OCI-LY1 (cell line): ENCODE data around the gene RABL2A.
"Not testable (repeated sequence)": the region's sequence is repeated elsewhere in the genome, so short reads cannot be mapped to it uniquely, and the experiment has no call there.

Experiments
- H2AFZ ChIP-seq: fragments of 200-600 bp; sonication (generic), shearing (Covaris generic); 2 replicates; pipeline ENCODE4 v1.6.0; 2014; ENCODE audit warnings: antibody characterized with exemption, mild to moderate bottlenecking, low read length
- H3F3A ChIP-seq: fragments of 200-600 bp; sonication (generic), shearing (Covaris generic); 2 replicates; pipeline ENCODE4 v1.6.0; 2014; ENCODE audit warnings: mild to moderate bottlenecking, antibody characterized with exemption, low read length, moderate library complexity; ENCODE audit not compliant: insufficient read depth
- H3K27ac ChIP-seq: fragments of 200-600 bp; sonication (generic); 2 replicates; pipeline ENCODE4 v1.5.1; 2014; ENCODE audit warnings: low read length, mixed run types, mild to moderate bottlenecking, low read depth; ENCODE audit not compliant: poor library complexity, severe bottlenecking
- H3K27me3 ChIP-seq: fragments of 200-600 bp; sonication (generic); 2 replicates; pipeline ENCODE4 v1.6.0; 2014; ENCODE audit warnings: antibody characterized with exemption, mild to moderate bottlenecking, low read length, moderate library complexity; ENCODE audit not compliant: insufficient read depth
- H3K36me3 ChIP-seq: fragments of 200-600 bp; sonication (generic); 2 replicates; pipeline ENCODE4 v1.6.1; 2014; ENCODE audit warnings: mild to moderate bottlenecking, antibody characterized with exemption, low read length, moderate library complexity, mixed read lengths; ENCODE audit not compliant: insufficient read depth
- H3K4me1 ChIP-seq: fragments of 200-600 bp; sonication (generic); 2 replicates; pipeline ENCODE4 v1.5.1; 2014; ENCODE audit warnings: mild to moderate bottlenecking, low read length, moderate library complexity; ENCODE audit not compliant: insufficient read depth, severe bottlenecking
- H3K4me2 ChIP-seq: fragments of 200-600 bp; sonication (generic), shearing (Covaris generic); 2 replicates; pipeline ENCODE4 v1.6.1; 2014; ENCODE audit warnings: low read length
- H3K4me3 ChIP-seq: fragments of 200-600 bp; sonication (generic); 2 replicates; pipeline ENCODE4 v1.5.1; 2014; ENCODE audit warnings: low read length, low read depth, mild to moderate bottlenecking, mixed read lengths; ENCODE audit not compliant: poor library complexity, severe bottlenecking
- H3K79me2 ChIP-seq: fragments of 200-600 bp; shearing (Covaris generic); 2 replicates; pipeline ENCODE4 v1.6.1; 2016; ENCODE audit warnings: mixed run types, low read length, mixed read lengths; ENCODE audit not compliant: insufficient read depth
- H3K9ac ChIP-seq: fragments of 200-600 bp; sonication (generic), shearing (Covaris generic); 2 replicates; pipeline ENCODE4 v1.6.1; 2014; ENCODE audit warnings: mild to moderate bottlenecking, low read length, mixed read lengths
- H3K9me2 ChIP-seq: fragments of 200-600 bp; sonication (generic), shearing (Covaris generic); 2 replicates; pipeline ENCODE4 v1.6.1; 2014; ENCODE audit warnings: low read depth, mild to moderate bottlenecking, low read length, mixed read lengths
- H3K9me3 ChIP-seq: fragments of 200-600 bp; shearing (Covaris generic); 2 replicates; pipeline ENCODE4 v1.6.1; 2014; ENCODE audit warnings: low read length, mixed read lengths
- H4K20me1 ChIP-seq: fragments of 200-600 bp; sonication (generic), shearing (Covaris generic); 2 replicates; pipeline ENCODE4 v1.6.0; 2016; ENCODE audit warnings: mild to moderate bottlenecking, low read length; ENCODE audit not compliant: insufficient read depth

RABL2A gene

DNA sequence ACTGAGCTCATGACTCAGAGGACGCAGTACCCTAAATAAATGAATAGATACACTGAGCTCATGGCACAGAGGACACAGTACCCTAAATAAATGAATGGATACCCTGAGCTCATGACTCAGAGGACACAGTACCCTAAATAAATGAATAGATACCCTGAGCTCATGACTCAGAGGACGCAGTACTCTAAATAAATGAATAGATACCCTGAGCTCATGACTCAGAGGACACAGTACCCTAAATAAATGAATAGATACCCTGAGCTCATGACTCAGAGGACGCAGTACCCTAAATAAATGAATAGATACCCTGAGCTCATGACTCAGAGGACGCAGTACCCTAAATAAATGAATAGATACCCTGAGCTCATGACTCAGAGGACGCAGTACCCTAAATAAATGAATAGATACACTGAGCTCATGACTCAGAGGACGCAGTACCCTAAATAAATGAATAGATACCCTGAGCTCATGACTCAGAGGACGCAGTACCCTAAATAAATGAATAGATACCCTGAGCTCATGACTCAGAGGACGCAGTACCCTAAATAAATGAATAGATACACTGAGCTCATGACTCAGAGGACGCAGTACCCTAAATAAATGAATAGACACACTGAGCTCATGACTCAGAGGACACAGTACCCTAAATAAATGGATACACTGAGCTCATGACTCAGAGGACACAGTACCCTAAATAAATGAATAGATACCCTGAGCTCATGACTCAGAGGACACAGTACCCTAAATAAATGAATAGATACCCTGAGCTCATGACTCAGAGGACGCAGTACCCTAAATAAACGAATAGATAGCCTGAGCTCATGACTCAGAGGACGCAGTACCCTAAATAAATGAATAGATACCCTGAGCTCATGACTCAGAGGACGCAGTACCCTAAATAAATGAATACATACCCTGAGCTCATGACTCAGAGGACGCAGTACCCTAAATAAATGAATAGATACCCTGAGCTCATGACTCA lies 24.1 kb downstream of the RABL2A start:
- not testable (repeated sequence) for H3K27ac ChIP-seq, H2AFZ ChIP-seq, H3K9me3 ChIP-seq, H3K4me2 ChIP-seq, H3K27me3 ChIP-seq, H3K9me2 ChIP-seq, H3K79me2 ChIP-seq, H3K4me3 ChIP-seq, H3K9ac ChIP-seq, H4K20me1 ChIP-seq, H3K4me1 ChIP-seq, H3F3A ChIP-seq, H3K36me3 ChIP-seq

DNA sequence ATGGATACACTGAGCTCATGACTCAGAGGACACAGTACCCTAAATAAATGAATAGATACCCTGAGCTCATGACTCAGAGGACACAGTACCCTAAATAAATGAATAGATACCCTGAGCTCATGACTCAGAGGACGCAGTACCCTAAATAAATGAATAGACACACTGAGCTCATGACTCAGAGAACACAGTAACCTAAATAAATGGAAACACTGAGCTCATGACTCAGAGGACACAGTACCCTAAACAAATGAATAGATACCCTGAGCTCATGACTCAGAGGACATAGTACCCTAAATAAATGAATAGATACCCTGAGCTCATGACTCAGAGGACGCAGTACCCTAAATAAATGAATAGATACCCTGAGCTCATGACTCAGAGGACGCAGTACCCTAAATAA lies 25.5 kb downstream of the RABL2A start:
- H3K36me3 ChIP-seq, H2AFZ ChIP-seq, H3K79me2 ChIP-seq, H3K4me2 ChIP-seq, H3K9me2 ChIP-seq, H4K20me1 ChIP-seq, H3K9ac ChIP-seq, H3K27ac ChIP-seq, H3K27me3 ChIP-seq, H3K4me3 ChIP-seq, H3K9me3 ChIP-seq, H3K4me1 ChIP-seq, H3F3A ChIP-seq: not testable (repeated sequence)

DNA sequence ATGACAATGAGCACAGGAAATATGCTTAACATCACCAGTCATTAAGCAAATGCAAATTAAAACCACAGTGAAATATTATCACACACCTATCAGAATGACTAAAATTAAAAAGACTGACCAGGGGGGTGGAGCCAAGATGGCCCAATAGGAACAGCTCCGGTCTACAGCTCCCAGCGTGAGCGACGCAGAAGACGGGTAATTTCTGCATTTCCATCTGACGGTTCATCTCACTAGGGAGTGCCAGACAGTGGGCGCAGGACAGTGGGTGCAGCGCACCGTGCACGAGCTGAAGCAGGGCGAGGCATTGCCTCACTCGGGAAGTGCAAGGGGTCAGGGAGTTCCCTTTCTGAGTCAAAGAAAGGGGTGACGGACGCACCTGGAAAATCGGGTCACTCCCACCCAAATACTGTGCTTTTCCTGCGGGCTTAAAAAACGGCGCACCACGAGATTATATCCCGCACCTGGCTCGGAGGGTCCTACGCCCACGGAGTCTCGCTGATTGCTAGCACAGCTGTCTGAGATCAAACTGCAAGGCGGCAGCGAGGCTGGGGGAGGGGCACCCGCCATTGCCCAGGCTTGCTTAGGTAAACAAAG lies 29.1 kb downstream of the RABL2A start:
- Histone ChIP-seq H3K4me2 (peak overlapping the region; percentile 59), H3K9ac (peak overlapping the region; percentile 43; the same call in 1 of the 2 replicates), H3K4me3 (peak overlapping the region; percentile 58), H3K27ac (peak overlapping the region; percentile 40)
- not testable (repeated sequence) for H4K20me1 ChIP-seq, H3K9me2 ChIP-seq, H3F3A ChIP-seq, H3K9me3 ChIP-seq, H3K36me3 ChIP-seq, H3K27me3 ChIP-seq, H3K4me1 ChIP-seq, H3K79me2 ChIP-seq, H2AFZ ChIP-seq

- not testable (repeated sequence) for H3K9ac ChIP-seq, H3K4me2 ChIP-seq, H3K79me2 ChIP-seq, H3K4me1 ChIP-seq, H3K9me2 ChIP-seq, H3K9me3 ChIP-seq, H2AFZ ChIP-seq, H4K20me1 ChIP-seq, H3K27me3 ChIP-seq, H3K27ac ChIP-seq, H3K36me3 ChIP-seq, H3F3A ChIP-seq, H3K4me3 ChIP-seq
Measured at GRCh38 chr2:113657735-113658134, 30.7 kb downstream of the RABL2A start.

- H3K9me2 ChIP-seq, H3K36me3 ChIP-seq, H3K9me3 ChIP-seq, H3K4me3 ChIP-seq, H3K4me1 ChIP-seq, H3K27ac ChIP-seq, H3K4me2 ChIP-seq, H2AFZ ChIP-seq, H3K27me3 ChIP-seq, H3F3A ChIP-seq, H4K20me1 ChIP-seq, H3K79me2 ChIP-seq, H3K9ac ChIP-seq: not testable (repeated sequence)
Measured at GRCh38 chr2:113663285-113664060, 36.4 kb downstream of the RABL2A start.

DNA sequence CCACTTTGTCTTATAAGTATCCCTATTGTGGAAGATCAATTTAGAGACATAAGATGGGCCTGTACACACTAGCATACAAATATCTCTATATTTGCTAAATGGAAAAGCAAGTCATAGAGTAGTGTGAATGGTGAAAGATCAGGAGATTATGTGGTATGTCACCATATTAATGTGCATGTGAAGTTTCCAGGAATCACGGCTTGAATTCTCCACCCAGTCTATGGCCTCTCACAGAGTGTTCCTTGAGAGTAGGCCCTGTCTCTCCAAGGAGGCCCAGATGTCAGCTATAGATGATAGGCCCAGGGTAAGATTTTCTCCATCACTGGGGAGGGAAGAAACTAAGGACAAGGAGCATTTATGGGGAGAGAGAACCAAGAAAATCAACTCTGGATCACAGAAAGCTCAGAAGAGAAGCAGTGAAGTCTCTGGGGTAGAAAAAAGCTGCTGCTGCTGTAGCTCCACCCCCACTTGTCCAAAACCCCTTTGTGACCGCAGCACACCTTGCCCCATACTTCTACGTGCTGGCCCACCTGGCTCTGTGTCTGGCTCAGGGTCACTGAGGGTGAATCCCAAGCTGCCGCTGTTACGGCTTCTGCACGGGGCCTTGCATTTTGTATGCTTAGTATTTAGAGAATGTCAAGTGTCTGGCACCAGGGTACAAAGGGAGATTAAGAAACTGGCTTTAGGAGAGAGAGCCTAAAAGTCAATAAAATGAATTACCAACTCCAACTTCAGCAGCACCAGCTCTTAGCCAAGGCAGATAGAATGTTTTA lies 37.9 kb downstream of the RABL2A start:
- H3K36me3 ChIP-seq, H3K9me2 ChIP-seq, H3K9ac ChIP-seq, H3K4me2 ChIP-seq, H3K27ac ChIP-seq, H4K20me1 ChIP-seq, H3K27me3 ChIP-seq, H3K9me3 ChIP-seq, H2AFZ ChIP-seq, H3F3A ChIP-seq, H3K4me3 ChIP-seq, H3K79me2 ChIP-seq, H3K4me1 ChIP-seq: not testable (repeated sequence)

GRCh38 chr2:113669013-113669412 lies 41.9 kb downstream of the RABL2A start:
- not testable (repeated sequence) for H3K27ac ChIP-seq, H2AFZ ChIP-seq, H3K36me3 ChIP-seq, H3K4me2 ChIP-seq, H3K9me2 ChIP-seq, H3F3A ChIP-seq, H3K79me2 ChIP-seq, H3K4me3 ChIP-seq, H3K27me3 ChIP-seq, H4K20me1 ChIP-seq, H3K9ac ChIP-seq, H3K9me3 ChIP-seq, H3K4me1 ChIP-seq
